Mammary epithelial cell (primary cell): Measurements from ENCODE around the gene NCAPG2.

Experiments used
- EZH2 ChIP-seq: IDR thresholded peaks from 2 replicates; pipeline ENCODE4 v1.6.1; 2012; ENCODE audit warnings: low read length, inconsistent platforms, borderline replicate concordance
- TF ChIP-seq, protein P1 (sequence below), 2 donors: IDR thresholded peaks in 1 of 2; conservative IDR thresholded peaks in 1 of 2; 2 replicates each; pipeline ENCODE4 v1.5.1; 2011 to 2012; ENCODE audit warnings: inconsistent platforms in 2 of 2, low read length in 2 of 2, mild to moderate bottlenecking in 2 of 2, control low read depth in 1 of 2, low read depth in 1 of 2; ENCODE audit not compliant: insufficient read depth in 1 of 2; ENCODE audit errors: extremely low read depth in 1 of 2

DNA sequence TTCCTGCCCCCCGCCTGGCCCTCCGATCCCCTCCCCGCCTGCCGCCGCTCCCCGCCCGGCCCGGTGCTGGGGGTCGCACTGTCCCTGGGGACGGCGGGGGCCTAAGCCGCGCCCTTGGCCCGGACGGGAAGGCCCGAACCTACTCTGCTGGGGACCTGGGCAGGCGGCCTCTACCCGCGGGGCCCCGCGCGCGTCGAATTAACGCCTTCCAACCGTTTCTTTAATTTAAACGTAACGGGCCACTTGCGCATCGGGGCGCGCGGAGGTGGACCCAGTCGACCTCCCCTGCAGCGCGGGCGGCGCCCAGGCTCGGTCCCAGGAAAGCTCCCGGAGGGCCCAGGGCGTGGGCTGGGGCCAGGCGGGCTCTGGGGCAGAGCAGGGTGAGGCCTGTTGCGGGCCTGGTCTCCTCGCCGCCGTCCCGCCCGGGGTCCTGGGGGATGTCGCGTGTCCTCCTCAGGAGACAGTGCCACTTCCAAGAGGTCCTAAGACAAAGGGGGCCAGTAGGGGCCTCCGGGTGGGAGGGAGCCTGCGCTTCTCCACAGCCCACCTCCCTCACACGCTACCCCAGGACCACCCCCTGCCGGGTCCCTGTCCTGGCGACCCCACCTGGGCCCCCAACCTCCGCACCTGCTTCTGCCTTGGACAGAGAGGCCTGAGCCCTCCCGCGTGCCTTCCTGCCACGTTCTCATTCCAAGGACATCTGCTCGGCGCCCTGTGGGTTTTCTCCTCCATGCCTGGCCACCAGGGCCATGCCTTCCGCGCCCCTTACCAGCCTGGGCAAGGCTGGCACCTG, 116.3 kb downstream of the NCAPG2 start:
- TF ChIP-seq, protein P1, sequence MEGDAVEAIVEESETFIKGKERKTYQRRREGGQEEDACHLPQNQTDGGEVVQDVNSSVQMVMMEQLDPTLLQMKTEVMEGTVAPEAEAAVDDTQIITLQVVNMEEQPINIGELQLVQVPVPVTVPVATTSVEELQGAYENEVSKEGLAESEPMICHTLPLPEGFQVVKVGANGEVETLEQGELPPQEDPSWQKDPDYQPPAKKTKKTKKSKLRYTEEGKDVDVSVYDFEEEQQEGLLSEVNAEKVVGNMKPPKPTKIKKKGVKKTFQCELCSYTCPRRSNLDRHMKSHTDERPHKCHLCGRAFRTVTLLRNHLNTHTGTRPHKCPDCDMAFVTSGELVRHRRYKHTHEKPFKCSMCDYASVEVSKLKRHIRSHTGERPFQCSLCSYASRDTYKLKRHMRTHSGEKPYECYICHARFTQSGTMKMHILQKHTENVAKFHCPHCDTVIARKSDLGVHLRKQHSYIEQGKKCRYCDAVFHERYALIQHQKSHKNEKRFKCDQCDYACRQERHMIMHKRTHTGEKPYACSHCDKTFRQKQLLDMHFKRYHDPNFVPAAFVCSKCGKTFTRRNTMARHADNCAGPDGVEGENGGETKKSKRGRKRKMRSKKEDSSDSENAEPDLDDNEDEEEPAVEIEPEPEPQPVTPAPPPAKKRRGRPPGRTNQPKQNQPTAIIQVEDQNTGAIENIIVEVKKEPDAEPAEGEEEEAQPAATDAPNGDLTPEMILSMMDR (conservative IDR thresholded peaks at IDR 0.05 in 1 of 2, IDR thresholded peaks at IDR 0.05 in 1 of 2; ENCODE audit: extremely low read depth in 1 of 2, insufficient read depth in 1 of 2, low read depth in 1 of 2, low read length in 2 of 2): no peak
- no peak for TF ChIP-seq EZH2
